HEK293 (cell line): ENCODE measurements around the gene HADHA.

Experiments used
- CTCF ChIA-PET: fragments of 350-600 bp; formaldehyde crosslinking; extraction: SDS; loops from one replicate; lab custom pipeline; 2021; ENCODE audit warnings: antibody characterized with exemption; lab: Yijun Ruan, JAX
- POLR2A ChIA-PET: fragments of 300-600 bp; formaldehyde crosslinking; extraction: SDS; loops from one replicate; lab custom pipeline; 2020; ENCODE audit warnings: antibody characterized with exemption, inconsistent platforms; lab: Yijun Ruan, JAX
- H3K27ac ChIP-seq: fragments of 200-500 bp; sonication (Bioruptor generic); 2 replicates; pipeline ENCODE4 v1.5.1; 2014; ENCODE audit warnings: low read depth, low read length, control low read depth, inconsistent platforms; ENCODE audit errors: extremely low read depth
- H3K36me3 ChIP-seq, 2 experiments: fragments of 200-500 bp in 1 of 2; sonication (Bioruptor generic) in 1 of 2; 1 replicate in 1 of 2; 2 replicates in 1 of 2; pipeline ENCODE4 v1.5.1; 2014 to 2017; ENCODE audit warnings: inconsistent platforms in 2 of 2, low read length in 2 of 2; ENCODE audit not compliant: control insufficient read depth in 2 of 2, insufficient read depth in 1 of 2
- H3K4me1 ChIP-seq: fragments of 200-500 bp; sonication (Bioruptor generic); 2 replicates; pipeline ENCODE4 v1.5.1; 2014; ENCODE audit warnings: mild to moderate bottlenecking, low read length, inconsistent platforms; ENCODE audit not compliant: control insufficient read depth, insufficient read depth
- H3K4me3 ChIP-seq: 2 replicates; pipeline ENCODE4 v1.5.1; 2011; ENCODE audit warnings: low read depth, mild to moderate bottlenecking, control low read depth, low read length, moderate library complexity
- H3K9me3 ChIP-seq: fragments of 200-500 bp; sonication (Bioruptor generic); 2 replicates; pipeline ENCODE4 v1.5.1; 2014; ENCODE audit warnings: low read depth, low read length, inconsistent platforms; ENCODE audit not compliant: control insufficient read depth, insufficient read depth
- YY1 ChIP-seq: fragments of 450-650 bp; formaldehyde crosslinking; IDR thresholded peaks from 2 replicates; pipeline ENCODE4 v1.5.1; 2018; ENCODE audit warnings: missing biosample characterization, missing genetic modification characterization
- ZBTB26 ChIP-seq: fragments of 450-650 bp; formaldehyde crosslinking; optimal IDR thresholded peaks from 2 replicates; pipeline ENCODE3; 2016; ENCODE audit warnings: missing biosample characterization, mild to moderate bottlenecking, missing genetic modification characterization
- ZNF132 ChIP-seq: fragments of 450-650 bp; formaldehyde crosslinking; IDR thresholded peaks from 2 replicates; pipeline ENCODE4 v1.5.1; 2017; ENCODE audit warnings: missing biosample characterization, missing genetic modification characterization, borderline replicate concordance
- ZNF211 ChIP-seq: fragments of 450-650 bp; formaldehyde crosslinking; IDR thresholded peaks from 2 replicates; pipeline ENCODE4 v1.5.1; 2016; ENCODE audit warnings: low read depth, missing biosample characterization, missing genetic modification characterization
- ZNF544 ChIP-seq: fragments of 450-650 bp; formaldehyde crosslinking; IDR thresholded peaks from 2 replicates; pipeline ENCODE4 v1.5.0; 2017; ENCODE audit warnings: missing biosample characterization, missing genetic modification characterization
- ZNF555 ChIP-seq: fragments of 450-650 bp; formaldehyde crosslinking; conservative IDR thresholded peaks from 2 replicates; pipeline ENCODE4 v1.5.1; 2017; ENCODE audit warnings: missing biosample characterization, mild to moderate bottlenecking, missing genetic modification characterization, inconsistent platforms
- ZNF670 ChIP-seq: fragments of 450-650 bp; formaldehyde crosslinking; IDR thresholded peaks from 2 replicates; pipeline ENCODE4 v1.5.1; 2016; ENCODE audit warnings: missing biosample characterization, missing genetic modification characterization, low read depth
- ZNF747 ChIP-seq: fragments of 450-650 bp; formaldehyde crosslinking; IDR thresholded peaks from 2 replicates; pipeline ENCODE4 v1.5.1; 2016; ENCODE audit warnings: missing biosample characterization, missing genetic modification characterization
- ZNF792 ChIP-seq: fragments of 450-650 bp; formaldehyde crosslinking; IDR thresholded peaks from 2 replicates; pipeline ENCODE4 v1.5.1; 2016; ENCODE audit warnings: missing biosample characterization, missing genetic modification characterization
- TF ChIP-seq, protein P1 (sequence below): fragments of 450-650 bp; IDR thresholded peaks from 2 replicates; pipeline ENCODE4 v1.5.1; 2018; ENCODE audit warnings: missing biosample characterization, mild to moderate bottlenecking, missing genetic modification characterization
- TF ChIP-seq, protein P2 (sequence below): fragments of 450-650 bp; formaldehyde crosslinking; IDR thresholded peaks from 2 replicates; pipeline ENCODE4 v1.5.1; 2017; ENCODE audit warnings: missing biosample characterization, missing genetic modification characterization
- TF ChIP-seq, protein P3 (sequence below): fragments of 450-650 bp; formaldehyde crosslinking; IDR thresholded peaks from 2 replicates; pipeline ENCODE4 v1.5.1; 2016; ENCODE audit warnings: missing biosample characterization, missing genetic modification characterization
- TF ChIP-seq, protein P4 (sequence below): fragments of 450-650 bp; formaldehyde crosslinking; IDR thresholded peaks from 2 replicates; pipeline ENCODE4 v1.5.1; 2016; ENCODE audit warnings: missing biosample characterization, missing genetic modification characterization
- TF ChIP-seq, protein P5 (sequence below): fragments of 450-650 bp; formaldehyde crosslinking; conservative IDR thresholded peaks from 2 replicates; pipeline ENCODE4 v1.5.1; 2016; ENCODE audit warnings: low read depth, missing biosample characterization, missing genetic modification characterization

Gene HADHA

GRCh38 chr2:26251893-26252292 lies 7.5 kb upstream of the HADHA start:
- Histone ChIP-seq H3K4me1 (no peaks in the 10 kb centered on the region), H3K36me3 (peaks cover 3 to 5% of the 10 kb centered on the region in 2 experiments; a peak in 1 of 3 replicates), H3K4me3 (no peak overlapping the region), H3K9me3 (no peaks in the 10 kb centered on the region), H3K27ac (no peak overlapping the region)
- ChIA-PET CTCF (interaction anchor here (0.6 kb wide), 1 partner anchor 136 kb away, joined by 3 read pairs; no protein-coding TSS in a partner anchor), POLR2A (no interaction called here)
- TF ChIP-seq ZNF211 (no peak), ZNF747 (no peak), ZNF544 (no peak), ZNF132 (no peak), YY1 (tag by site-specific recombination) (no peak), ZBTB26 (tag by site-specific recombination) (no peak), ZNF792 (no peak), ZNF555 (tag by site-specific recombination) (no peak), ZNF670 (tag by site-specific recombination) (no peak)
- TF ChIP-seq, protein P1, sequence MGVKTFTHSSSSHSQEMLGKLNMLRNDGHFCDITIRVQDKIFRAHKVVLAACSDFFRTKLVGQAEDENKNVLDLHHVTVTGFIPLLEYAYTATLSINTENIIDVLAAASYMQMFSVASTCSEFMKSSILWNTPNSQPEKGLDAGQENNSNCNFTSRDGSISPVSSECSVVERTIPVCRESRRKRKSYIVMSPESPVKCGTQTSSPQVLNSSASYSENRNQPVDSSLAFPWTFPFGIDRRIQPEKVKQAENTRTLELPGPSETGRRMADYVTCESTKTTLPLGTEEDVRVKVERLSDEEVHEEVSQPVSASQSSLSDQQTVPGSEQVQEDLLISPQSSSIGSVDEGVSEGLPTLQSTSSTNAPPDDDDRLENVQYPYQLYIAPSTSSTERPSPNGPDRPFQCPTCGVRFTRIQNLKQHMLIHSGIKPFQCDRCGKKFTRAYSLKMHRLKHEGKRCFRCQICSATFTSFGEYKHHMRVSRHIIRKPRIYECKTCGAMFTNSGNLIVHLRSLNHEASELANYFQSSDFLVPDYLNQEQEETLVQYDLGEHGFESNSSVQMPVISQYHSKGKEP (tag by site-specific recombination): no peak
- TF ChIP-seq, protein P2, sequence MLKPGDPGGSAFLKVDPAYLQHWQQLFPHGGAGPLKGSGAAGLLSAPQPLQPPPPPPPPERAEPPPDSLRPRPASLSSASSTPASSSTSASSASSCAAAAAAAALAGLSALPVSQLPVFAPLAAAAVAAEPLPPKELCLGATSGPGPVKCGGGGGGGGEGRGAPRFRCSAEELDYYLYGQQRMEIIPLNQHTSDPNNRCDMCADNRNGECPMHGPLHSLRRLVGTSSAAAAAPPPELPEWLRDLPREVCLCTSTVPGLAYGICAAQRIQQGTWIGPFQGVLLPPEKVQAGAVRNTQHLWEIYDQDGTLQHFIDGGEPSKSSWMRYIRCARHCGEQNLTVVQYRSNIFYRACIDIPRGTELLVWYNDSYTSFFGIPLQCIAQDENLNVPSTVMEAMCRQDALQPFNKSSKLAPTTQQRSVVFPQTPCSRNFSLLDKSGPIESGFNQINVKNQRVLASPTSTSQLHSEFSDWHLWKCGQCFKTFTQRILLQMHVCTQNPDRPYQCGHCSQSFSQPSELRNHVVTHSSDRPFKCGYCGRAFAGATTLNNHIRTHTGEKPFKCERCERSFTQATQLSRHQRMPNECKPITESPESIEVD: no peak
- TF ChIP-seq, protein P3, sequence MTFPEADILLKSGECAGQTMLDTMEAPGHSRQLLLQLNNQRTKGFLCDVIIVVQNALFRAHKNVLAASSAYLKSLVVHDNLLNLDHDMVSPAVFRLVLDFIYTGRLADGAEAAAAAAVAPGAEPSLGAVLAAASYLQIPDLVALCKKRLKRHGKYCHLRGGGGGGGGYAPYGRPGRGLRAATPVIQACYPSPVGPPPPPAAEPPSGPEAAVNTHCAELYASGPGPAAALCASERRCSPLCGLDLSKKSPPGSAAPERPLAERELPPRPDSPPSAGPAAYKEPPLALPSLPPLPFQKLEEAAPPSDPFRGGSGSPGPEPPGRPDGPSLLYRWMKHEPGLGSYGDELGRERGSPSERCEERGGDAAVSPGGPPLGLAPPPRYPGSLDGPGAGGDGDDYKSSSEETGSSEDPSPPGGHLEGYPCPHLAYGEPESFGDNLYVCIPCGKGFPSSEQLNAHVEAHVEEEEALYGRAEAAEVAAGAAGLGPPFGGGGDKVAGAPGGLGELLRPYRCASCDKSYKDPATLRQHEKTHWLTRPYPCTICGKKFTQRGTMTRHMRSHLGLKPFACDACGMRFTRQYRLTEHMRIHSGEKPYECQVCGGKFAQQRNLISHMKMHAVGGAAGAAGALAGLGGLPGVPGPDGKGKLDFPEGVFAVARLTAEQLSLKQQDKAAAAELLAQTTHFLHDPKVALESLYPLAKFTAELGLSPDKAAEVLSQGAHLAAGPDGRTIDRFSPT: no peak
- TF ChIP-seq, protein P4, sequence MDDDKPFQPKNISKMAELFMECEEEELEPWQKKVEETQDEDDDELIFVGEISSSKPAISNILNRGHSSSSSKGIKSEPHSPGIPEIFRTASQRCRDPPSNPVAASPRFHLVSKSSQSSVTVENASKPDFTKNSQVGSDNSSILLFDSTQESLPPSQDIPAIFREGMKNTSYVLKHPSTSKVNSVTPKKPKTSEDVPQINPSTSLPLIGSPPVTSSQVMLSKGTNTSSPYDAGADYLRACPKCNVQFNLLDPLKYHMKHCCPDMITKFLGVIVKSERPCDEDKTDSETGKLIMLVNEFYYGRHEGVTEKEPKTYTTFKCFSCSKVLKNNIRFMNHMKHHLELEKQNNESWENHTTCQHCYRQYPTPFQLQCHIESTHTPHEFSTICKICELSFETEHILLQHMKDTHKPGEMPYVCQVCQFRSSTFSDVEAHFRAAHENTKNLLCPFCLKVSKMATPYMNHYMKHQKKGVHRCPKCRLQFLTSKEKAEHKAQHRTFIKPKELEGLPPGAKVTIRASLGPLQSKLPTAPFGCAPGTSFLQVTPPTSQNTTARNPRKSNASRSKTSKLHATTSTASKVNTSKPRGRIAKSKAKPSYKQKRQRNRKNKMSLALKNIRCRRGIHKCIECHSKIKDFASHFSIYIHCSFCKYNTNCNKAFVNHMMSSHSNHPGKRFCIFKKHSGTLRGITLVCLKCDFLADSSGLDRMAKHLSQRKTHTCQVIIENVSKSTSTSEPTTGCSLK (tag by site-specific recombination): no peak
- TF ChIP-seq, protein P5, sequence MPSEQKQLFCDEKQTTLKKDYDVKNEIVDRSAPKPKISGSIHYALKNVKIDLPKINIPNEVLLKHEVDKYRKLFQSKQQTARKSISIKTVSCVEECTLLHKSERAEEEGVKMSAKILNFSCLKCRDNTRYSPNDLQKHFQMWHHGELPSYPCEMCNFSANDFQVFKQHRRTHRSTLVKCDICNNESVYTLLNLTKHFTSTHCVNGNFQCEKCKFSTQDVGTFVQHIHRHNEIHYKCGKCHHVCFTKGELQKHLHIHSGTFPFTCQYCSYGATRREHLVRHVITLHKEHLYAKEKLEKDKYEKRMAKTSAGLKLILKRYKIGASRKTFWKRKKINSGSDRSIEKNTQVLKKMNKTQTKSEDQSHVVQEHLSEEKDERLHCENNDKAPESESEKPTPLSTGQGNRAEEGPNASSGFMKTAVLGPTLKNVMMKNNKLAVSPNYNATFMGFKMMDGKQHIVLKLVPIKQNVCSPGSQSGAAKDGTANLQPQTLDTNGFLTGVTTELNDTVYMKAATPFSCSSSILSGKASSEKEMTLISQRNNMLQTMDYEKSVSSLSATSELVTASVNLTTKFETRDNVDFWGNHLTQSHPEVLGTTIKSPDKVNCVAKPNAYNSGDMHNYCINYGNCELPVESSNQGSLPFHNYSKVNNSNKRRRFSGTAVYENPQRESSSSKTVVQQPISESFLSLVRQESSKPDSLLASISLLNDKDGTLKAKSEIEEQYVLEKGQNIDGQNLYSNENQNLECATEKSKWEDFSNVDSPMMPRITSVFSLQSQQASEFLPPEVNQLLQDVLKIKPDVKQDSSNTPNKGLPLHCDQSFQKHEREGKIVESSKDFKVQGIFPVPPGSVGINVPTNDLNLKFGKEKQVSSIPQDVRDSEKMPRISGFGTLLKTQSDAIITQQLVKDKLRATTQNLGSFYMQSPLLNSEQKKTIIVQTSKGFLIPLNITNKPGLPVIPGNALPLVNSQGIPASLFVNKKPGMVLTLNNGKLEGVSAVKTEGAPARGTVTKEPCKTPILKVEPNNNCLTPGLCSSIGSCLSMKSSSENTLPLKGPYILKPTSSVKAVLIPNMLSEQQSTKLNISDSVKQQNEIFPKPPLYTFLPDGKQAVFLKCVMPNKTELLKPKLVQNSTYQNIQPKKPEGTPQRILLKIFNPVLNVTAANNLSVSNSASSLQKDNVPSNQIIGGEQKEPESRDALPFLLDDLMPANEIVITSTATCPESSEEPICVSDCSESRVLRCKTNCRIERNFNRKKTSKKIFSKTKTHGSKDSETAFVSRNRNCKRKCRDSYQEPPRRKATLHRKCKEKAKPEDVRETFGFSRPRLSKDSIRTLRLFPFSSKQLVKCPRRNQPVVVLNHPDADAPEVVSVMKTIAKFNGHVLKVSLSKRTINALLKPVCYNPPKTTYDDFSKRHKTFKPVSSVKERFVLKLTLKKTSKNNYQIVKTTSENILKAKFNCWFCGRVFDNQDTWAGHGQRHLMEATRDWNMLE (tag by site-specific recombination): no peak
- TF ChIP-seq, all 188 proteins: peak for 0
